Smooth muscle cell (in vitro differentiated cells): ENCODE measurements around the gene NFAM1. TPM values are rescaled to one million over a fixed set of nuclear protein-coding genes. Genes with fewer than 3 reads are reported as not detected.

ENCODE experiments used
- DNase-seq: peaks from one replicate; lab custom pipeline; 2025; ENCODE audit not compliant: unreplicated experiment; lab: John Stamatoyannopoulos, UW
- H2AFZ ChIP-seq: fragments of 200-600 bp; sonication (generic); 2 replicates; pipeline ENCODE4 v1.6.0; 2016; ENCODE audit warnings: antibody characterized with exemption, low read depth, mild to moderate bottlenecking
- H3F3A ChIP-seq: fragments of 200-600 bp; sonication (generic); 2 replicates; pipeline ENCODE4 v1.6.0; 2017; ENCODE audit warnings: antibody characterized with exemption, low read depth
- H3K27ac ChIP-seq: fragments of 200-600 bp; sonication (generic); 2 replicates; pipeline ENCODE4 v1.5.1; 2016; ENCODE audit warnings: low read depth, mild to moderate bottlenecking
- H3K27me3 ChIP-seq: fragments of 200-600 bp; sonication (generic); 2 replicates; pipeline ENCODE4 v1.6.1; 2016; ENCODE audit warnings: low read depth, mild to moderate bottlenecking
- H3K36me3 ChIP-seq: fragments of 200-600 bp; sonication (generic); 2 replicates; pipeline ENCODE4 v1.5.1; 2016; ENCODE audit warnings: low read depth
- H3K4me1 ChIP-seq: fragments of 200-600 bp; sonication (generic); 2 replicates; pipeline ENCODE4 v1.5.1; 2016; ENCODE audit warnings: low read depth
- H3K4me2 ChIP-seq: fragments of 200-600 bp; sonication (generic); 2 replicates; pipeline ENCODE4 v1.6.0; 2016; ENCODE audit warnings: mild to moderate bottlenecking
- H3K4me3 ChIP-seq: fragments of 200-600 bp; sonication (generic); 2 replicates; pipeline ENCODE4 v1.5.1; 2016; ENCODE audit warnings: mild to moderate bottlenecking
- H3K79me2 ChIP-seq: fragments of 200-600 bp; sonication (generic); 2 replicates; pipeline ENCODE4 v1.6.0; 2016; ENCODE audit warnings: low read depth, mild to moderate bottlenecking
- H3K9ac ChIP-seq: fragments of 200-600 bp; sonication (generic); 2 replicates; pipeline ENCODE4 v1.6.0; 2016; ENCODE audit warnings: low read depth
- H3K9me3 ChIP-seq: fragments of 200-600 bp; sonication (generic); replicated peaks from 2 replicates; pipeline ENCODE4 v1.5.1; 2016; ENCODE audit warnings: low read depth
- H4K20me1 ChIP-seq: fragments of 200-600 bp; sonication (generic); 2 replicates; pipeline ENCODE4 v1.6.0; 2016; ENCODE audit warnings: low read depth
- WGBS: methylation state at CpG from one replicate; pipeline ENCODE4 v1.1.7; 2016; ENCODE audit warnings: low lambda C conversion rate; 5-methylcytosine and 5-hydroxymethylcytosine counted together
- polyA plus RNA-seq: library from polyadenylated mRNA; unstranded; fragments of >200 nt; fragmentation: Nextera tagmentation; extraction: Ambion mirVana; gene quantifications from 2 replicates; pipeline ENCODE4 v1.2.1, GENCODE V29; 2016
- total RNA-seq: library from RNA; depleted of rRNA; stranded (reverse); fragments of >200 nt; gene quantifications from 2 replicates; pipeline ENCODE4 v1.2.3, GENCODE V29; 2014
- TF ChIP-seq, protein P1 (sequence below): fragments of 200-600 bp; sonication (generic); IDR thresholded peaks from 2 replicates; pipeline ENCODE4 v1.5.1; 2017; ENCODE audit warnings: borderline replicate concordance, mild to moderate bottlenecking, antibody characterized with exemption; ENCODE audit not compliant: insufficient read depth, poor library complexity, severe bottlenecking

NFAM1 gene
- total and polyA plus RNA-seq, 2 experiments from 2014 or later, result not detected

DNA sequence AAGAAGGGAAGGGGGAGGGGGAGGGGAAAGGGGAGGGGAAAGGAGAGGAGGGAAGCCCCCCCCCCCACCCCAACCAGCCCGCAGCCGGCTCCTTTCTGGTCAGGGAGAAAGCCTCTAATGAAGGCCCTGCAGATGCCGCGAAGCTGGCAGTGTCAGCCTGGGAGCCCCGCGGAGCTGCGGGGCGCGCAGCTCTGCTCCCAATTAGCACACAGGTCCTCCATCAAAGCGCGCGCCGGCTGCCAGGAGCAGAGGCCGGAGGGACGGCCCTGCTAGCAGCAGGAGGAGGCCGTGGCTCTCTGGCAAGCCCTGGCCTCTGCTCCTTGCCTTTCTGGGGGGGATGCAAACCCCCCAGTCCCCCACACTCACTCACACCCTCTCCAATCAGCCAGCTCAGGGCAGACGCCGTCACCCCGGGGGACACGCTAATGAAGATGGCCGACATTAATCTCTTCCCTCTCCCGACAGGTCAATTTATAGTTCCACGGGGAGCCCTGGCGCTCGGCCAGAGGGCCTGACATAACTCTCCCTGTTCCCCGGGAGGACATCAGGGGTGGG, 91.3 kb downstream of the NFAM1 start:
- no peaks in the 10 kb centered on the region for H3K79me2 ChIP-seq
- no peaks in the 10 kb centered on the region for H3K27me3 ChIP-seq
- H2AFZ ChIP-seq, result no peak overlapping the region
- H3K36me3 ChIP-seq, result no peaks in the 10 kb centered on the region
- no peak overlapping the region for H3K9ac ChIP-seq
- H3K27ac ChIP-seq, result no peak overlapping the region
- WGBS, result 24% methylated on average over 26 of the region's 26 CpGs
- no peak for DNase-seq
- H3K9me3 ChIP-seq, result no peaks in the 10 kb centered on the region
- no peak overlapping the region for H3K4me2 ChIP-seq
- peaks cover 6% of the 10 kb centered on the region for H3K4me1 ChIP-seq
- peaks cover 12% of the 10 kb centered on the region for H3F3A ChIP-seq
- no peak overlapping the region for H3K4me3 ChIP-seq
- TF ChIP-seq, protein P1, sequence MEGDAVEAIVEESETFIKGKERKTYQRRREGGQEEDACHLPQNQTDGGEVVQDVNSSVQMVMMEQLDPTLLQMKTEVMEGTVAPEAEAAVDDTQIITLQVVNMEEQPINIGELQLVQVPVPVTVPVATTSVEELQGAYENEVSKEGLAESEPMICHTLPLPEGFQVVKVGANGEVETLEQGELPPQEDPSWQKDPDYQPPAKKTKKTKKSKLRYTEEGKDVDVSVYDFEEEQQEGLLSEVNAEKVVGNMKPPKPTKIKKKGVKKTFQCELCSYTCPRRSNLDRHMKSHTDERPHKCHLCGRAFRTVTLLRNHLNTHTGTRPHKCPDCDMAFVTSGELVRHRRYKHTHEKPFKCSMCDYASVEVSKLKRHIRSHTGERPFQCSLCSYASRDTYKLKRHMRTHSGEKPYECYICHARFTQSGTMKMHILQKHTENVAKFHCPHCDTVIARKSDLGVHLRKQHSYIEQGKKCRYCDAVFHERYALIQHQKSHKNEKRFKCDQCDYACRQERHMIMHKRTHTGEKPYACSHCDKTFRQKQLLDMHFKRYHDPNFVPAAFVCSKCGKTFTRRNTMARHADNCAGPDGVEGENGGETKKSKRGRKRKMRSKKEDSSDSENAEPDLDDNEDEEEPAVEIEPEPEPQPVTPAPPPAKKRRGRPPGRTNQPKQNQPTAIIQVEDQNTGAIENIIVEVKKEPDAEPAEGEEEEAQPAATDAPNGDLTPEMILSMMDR, result no peak
- H4K20me1 ChIP-seq, result no peaks in the 10 kb centered on the region

DNA sequence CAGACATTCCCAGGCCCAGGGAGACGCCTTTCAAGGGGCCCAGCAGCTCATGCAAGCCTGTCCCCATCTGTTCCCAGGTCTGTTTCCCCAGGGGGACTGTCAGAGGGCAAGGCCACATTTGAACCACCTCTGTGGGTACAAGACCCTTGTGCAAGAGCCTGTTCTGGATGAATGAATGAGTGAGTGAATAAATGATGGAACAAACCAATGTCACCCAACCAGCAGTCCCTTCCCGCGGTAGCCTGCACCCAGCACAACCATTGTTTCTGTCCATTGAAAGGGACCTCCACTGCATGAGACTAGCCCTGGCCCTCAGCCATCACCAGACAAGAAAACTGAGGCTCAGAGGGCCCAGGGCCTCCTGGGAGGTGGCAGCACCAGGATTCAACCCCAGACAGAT, 92.1 kb downstream of the NFAM1 start:
- DNase-seq, result no peak
- TF ChIP-seq, protein P1, result no peak
- peaks cover 12% of the 10 kb centered on the region for H3F3A ChIP-seq
- H3K79me2 ChIP-seq, result no peaks in the 10 kb centered on the region
- peaks cover 6% of the 10 kb centered on the region for H3K4me1 ChIP-seq
- no peak overlapping the region for H3K4me3 ChIP-seq
- H3K9me3 ChIP-seq, result no peaks in the 10 kb centered on the region
- no peaks in the 10 kb centered on the region for H3K27me3 ChIP-seq
- no peak overlapping the region for H2AFZ ChIP-seq
- H3K9ac ChIP-seq, result no peak overlapping the region
- WGBS, result 100% methylated on average over 3 of the region's 3 CpGs
- no peaks in the 10 kb centered on the region for H4K20me1 ChIP-seq
- no peak overlapping the region for H3K4me2 ChIP-seq
- no peak overlapping the region for H3K27ac ChIP-seq
- H3K36me3 ChIP-seq, result no peaks in the 10 kb centered on the region

DNA sequence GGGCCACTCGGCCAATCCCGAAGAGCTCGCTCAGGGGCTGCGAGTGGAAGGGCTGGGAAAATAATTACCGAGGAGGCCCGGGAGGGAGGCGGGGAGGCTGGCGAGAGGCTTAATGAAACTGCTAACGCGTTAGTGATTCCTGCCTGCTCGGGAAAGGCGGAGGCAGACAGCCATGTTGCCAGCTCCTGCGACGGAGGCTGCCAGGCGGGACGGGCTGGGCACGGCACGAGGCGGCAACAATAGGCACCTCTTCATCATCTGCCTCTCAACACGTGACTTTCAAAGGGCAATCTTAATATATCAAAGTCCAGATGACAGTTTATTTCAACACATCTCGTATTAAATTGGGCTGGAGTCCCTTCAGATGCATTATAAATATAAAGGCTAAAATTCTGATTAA, 93.7 kb downstream of the NFAM1 start:
- no peak overlapping the region for H3K4me3 ChIP-seq
- no peak overlapping the region for H3K9ac ChIP-seq
- no peak for DNase-seq
- H3K79me2 ChIP-seq, result no peaks in the 10 kb centered on the region
- H3K4me2 ChIP-seq, result no peak overlapping the region
- H3K36me3 ChIP-seq, result no peaks in the 10 kb centered on the region
- H3F3A ChIP-seq, result peaks cover 4% of the 10 kb centered on the region
- TF ChIP-seq, protein P1, result no peak
- no peaks in the 10 kb centered on the region for H3K27me3 ChIP-seq
- H4K20me1 ChIP-seq, result no peaks in the 10 kb centered on the region
- H3K9me3 ChIP-seq, result no peaks in the 10 kb centered on the region
- H3K4me1 ChIP-seq, result no peaks in the 10 kb centered on the region
- H3K27ac ChIP-seq, result no peak overlapping the region
- H2AFZ ChIP-seq, result no peak overlapping the region
- WGBS, result 82% methylated on average over 21 of the region's 21 CpGs

DNA sequence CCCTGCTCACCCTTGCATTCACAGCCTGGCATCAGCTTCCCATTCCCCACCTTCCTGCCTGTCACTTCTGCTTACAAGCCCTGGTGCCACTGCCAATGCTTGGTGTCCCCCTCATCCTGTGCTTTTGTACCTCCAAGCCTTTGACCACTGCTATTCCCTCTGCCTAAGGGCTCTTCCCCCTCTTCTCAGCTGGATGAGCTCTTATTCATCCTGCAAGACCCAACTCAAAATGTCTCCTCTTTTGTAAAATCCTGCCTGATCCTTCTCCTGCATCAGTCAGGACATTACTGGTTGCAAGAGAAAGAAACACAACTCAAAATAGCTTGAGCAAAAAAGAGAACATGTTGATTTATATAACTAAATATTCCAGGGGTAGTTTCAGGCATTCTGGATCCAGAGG, 94.8 kb downstream of the NFAM1 start:
- Histone ChIP-seq H3K27ac (no peak overlapping the region), H3K9ac (no peak overlapping the region), H3K27me3 (no peaks in the 10 kb centered on the region), H4K20me1 (no peaks in the 10 kb centered on the region), H3K79me2 (no peaks in the 10 kb centered on the region), H2AFZ (no peak overlapping the region), H3K4me1 (no peaks in the 10 kb centered on the region), H3K4me3 (no peak overlapping the region), H3K9me3 (no peaks in the 10 kb centered on the region), H3F3A (no peaks in the 10 kb centered on the region), H3K4me2 (no peak overlapping the region), H3K36me3 (no peaks in the 10 kb centered on the region)
- TF ChIP-seq, protein P1, result no peak
- no peak for DNase-seq
